ENCODE measurements around the gene ARF1. TPM values are rescaled to one million over a fixed set of nuclear protein-coding genes. Genes with fewer than 3 reads are reported as not detected.

ARF1 gene
- total RNA-seq, 1 donor from 2014 or later, result 339 TPM

DNA sequence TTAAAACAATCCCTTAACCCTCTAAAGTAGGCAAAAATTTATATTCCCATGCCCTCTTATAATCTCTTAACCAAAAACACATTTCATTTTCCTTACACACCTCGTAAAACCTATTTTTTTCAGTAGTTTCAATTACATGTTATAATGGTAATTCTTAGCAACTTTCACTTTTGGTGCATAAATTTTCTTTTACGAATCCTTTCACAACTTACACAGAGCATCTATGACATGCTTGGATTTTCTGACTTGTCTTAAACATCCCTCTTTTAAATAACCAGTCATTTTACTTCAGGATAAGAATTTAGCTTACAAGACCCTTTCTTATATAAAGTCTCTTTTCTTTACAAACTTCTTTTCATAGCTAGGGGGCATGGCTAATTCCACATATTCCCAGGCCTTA lies 35.5 kb downstream of the ARF1 start:
- no peak overlapping the region for H3K4me3 Mint-ChIP-seq (ENCODE audit: unreplicated experiment)
- no peak for DNase-seq (ENCODE audit: low spot score)
- H3K27ac Mint-ChIP-seq (ENCODE audit: unreplicated experiment), result no peak overlapping the region
- peaks cover 12% of the 10 kb centered on the region for H3K4me1 Mint-ChIP-seq (ENCODE audit: low read depth)
- peaks cover 6% of the 10 kb centered on the region for H3K27me3 Mint-ChIP-seq (ENCODE audit: low read depth)
- H3K9me3 Mint-ChIP-seq (ENCODE audit: low read depth), result peaks cover 5% of the 10 kb centered on the region
- no peaks in the 10 kb centered on the region for H3K36me3 Mint-ChIP-seq (ENCODE audit: low read depth)
- TF ChIP-seq, protein P1, sequence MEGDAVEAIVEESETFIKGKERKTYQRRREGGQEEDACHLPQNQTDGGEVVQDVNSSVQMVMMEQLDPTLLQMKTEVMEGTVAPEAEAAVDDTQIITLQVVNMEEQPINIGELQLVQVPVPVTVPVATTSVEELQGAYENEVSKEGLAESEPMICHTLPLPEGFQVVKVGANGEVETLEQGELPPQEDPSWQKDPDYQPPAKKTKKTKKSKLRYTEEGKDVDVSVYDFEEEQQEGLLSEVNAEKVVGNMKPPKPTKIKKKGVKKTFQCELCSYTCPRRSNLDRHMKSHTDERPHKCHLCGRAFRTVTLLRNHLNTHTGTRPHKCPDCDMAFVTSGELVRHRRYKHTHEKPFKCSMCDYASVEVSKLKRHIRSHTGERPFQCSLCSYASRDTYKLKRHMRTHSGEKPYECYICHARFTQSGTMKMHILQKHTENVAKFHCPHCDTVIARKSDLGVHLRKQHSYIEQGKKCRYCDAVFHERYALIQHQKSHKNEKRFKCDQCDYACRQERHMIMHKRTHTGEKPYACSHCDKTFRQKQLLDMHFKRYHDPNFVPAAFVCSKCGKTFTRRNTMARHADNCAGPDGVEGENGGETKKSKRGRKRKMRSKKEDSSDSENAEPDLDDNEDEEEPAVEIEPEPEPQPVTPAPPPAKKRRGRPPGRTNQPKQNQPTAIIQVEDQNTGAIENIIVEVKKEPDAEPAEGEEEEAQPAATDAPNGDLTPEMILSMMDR (IDR thresholded peaks at IDR 0.05), result no peak

DNA sequence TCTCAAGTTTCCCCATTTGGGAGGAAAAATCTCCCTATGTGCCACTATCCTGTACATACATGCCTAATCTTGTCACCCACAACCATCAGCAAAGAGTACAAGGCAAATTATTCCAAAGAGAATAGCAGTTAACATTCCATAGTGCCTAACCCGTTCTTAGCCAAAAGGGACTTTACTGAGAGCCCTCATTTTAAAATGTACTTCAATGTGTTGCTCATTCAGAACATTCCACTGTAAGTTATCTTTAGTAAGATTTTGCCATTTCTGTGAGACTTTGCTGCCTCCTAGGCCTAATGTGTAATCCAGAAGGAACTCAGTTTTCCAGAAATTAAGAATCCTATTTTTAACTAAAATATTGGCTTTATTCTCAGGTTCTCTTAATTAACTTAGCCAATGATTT lies 37.8 kb downstream of the ARF1 start:
- H3K27me3 Mint-ChIP-seq (ENCODE audit: low read depth), result peaks cover 11% of the 10 kb centered on the region
- peaks cover 12% of the 10 kb centered on the region for H3K4me1 Mint-ChIP-seq (ENCODE audit: low read depth)
- no peak overlapping the region for H3K4me3 Mint-ChIP-seq (ENCODE audit: unreplicated experiment)
- no peaks in the 10 kb centered on the region for H3K36me3 Mint-ChIP-seq (ENCODE audit: low read depth)
- TF ChIP-seq, protein P1 (IDR thresholded peaks at IDR 0.05), result peak; percentile 34
- no peak for DNase-seq (ENCODE audit: low spot score)
- peak overlapping the region; percentile 39 for H3K27ac Mint-ChIP-seq (ENCODE audit: unreplicated experiment)
- H3K9me3 Mint-ChIP-seq (ENCODE audit: low read depth), result peaks cover 5% of the 10 kb centered on the region

DNA sequence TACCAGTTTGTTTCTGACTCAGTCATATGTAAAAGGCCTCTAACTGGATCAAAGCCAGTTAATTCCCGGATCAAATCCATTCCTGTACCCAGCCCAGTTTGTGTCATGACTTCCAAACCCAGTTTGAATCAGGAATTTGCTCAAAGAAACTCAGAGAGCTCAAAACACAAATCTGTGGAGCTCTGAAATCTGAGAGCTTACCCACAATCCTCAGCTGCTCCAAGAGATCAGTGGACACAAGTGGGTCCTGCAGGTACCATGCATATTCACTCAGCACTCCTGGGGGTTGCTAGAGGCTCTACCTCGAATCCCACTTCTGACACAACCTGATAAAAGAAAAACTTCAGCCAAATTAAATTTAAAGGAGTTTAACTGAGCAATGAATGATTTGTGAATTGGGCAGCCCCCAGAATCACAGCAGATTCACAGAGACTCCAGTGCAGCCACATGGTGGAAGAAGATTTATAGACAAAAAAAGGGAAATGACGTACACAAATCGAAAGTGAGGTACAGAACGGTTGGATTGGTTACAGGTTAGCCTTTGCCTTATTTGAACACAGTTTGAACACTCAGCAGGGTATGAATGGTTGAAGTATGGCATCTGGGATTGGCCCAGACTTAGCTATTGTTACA lies 38.5 kb downstream of the ARF1 start:
- Mint-ChIP-seq H3K36me3 (ENCODE audit: low read depth) (no peaks in the 10 kb centered on the region), H3K9me3 (ENCODE audit: low read depth) (peaks cover 5% of the 10 kb centered on the region)
- DNase-seq (ENCODE audit: low spot score), result no peak

DNA sequence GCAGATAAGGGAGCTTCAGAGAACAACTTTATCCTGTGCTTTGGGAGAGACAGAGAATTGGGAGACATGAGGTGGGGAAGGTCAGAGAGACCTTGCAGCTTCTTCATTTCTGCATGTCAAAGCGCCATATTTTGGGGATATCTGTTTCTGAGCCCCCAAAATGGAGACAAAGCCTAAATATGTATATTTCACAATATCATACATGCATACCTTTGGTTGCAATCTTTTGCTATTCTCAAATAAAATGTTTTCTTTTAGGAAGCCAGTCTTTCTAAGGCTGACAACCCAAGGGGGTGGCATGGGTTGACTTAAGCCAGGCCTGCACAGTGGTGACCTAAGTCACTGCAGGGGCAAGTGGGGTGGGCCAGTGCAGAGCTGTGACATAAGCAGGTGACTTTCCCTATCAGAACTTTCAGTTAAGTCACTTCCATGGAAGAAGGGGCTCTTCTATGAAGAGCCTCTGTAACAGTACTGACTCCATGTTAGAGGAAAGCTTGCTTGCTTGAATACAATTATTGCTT lies 40.5 kb downstream of the ARF1 start:
- peaks cover 14% of the 10 kb centered on the region for H3K27me3 Mint-ChIP-seq (ENCODE audit: low read depth)
- TF ChIP-seq, protein P1 (IDR thresholded peaks at IDR 0.05), result no peak

More for the DNA sequence above, 38.5 kb downstream of the ARF1 start:
- H3K4me1 Mint-ChIP-seq (ENCODE audit: low read depth), result peaks cover 12% of the 10 kb centered on the region
- no peak overlapping the region for H3K27ac Mint-ChIP-seq (ENCODE audit: unreplicated experiment)
- H3K4me3 Mint-ChIP-seq (ENCODE audit: unreplicated experiment), result no peak overlapping the region
- H3K27me3 Mint-ChIP-seq (ENCODE audit: low read depth), result peaks cover 11% of the 10 kb centered on the region
- TF ChIP-seq, protein P1 (IDR thresholded peaks at IDR 0.05), result no peak

DNA sequence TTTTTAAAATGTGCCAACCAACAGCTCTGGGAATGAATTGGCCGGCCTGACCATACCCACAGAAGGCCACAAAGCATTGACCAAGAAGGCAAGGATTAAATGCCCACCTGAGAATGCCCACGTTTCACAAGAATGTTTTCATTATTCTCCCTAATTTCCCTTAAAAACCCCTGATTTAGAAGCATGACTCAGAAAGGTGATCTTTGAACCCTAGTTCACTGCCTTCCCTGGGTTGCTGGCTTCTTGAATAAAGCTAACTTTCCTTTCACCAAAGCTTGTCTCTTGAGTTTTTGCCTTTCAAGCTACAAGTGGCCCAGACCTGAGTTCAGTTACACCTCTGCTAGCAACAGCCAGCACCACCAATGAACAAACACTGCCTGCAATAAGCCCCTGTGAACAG lies 41.0 kb downstream of the ARF1 start:
- H3K27me3 Mint-ChIP-seq (ENCODE audit: low read depth), result peaks cover 14% of the 10 kb centered on the region
- no peaks in the 10 kb centered on the region for H3K36me3 Mint-ChIP-seq (ENCODE audit: low read depth)
- peaks cover 12% of the 10 kb centered on the region for H3K4me1 Mint-ChIP-seq (ENCODE audit: low read depth)
- no peak for DNase-seq (ENCODE audit: low spot score)
- H3K9me3 Mint-ChIP-seq (ENCODE audit: low read depth), result no peaks in the 10 kb centered on the region
- TF ChIP-seq, protein P1 (IDR thresholded peaks at IDR 0.05), result no peak
- no peak overlapping the region for H3K27ac Mint-ChIP-seq (ENCODE audit: unreplicated experiment)
- no peak overlapping the region for H3K4me3 Mint-ChIP-seq (ENCODE audit: unreplicated experiment)

More for the DNA sequence above, 40.5 kb downstream of the ARF1 start:
- Mint-ChIP-seq H3K9me3 (ENCODE audit: low read depth) (peaks cover 2% of the 10 kb centered on the region), H3K27ac (ENCODE audit: unreplicated experiment) (no peak overlapping the region), H3K4me1 (ENCODE audit: low read depth) (peaks cover 12% of the 10 kb centered on the region), H3K4me3 (ENCODE audit: unreplicated experiment) (no peak overlapping the region), H3K36me3 (ENCODE audit: low read depth) (no peaks in the 10 kb centered on the region)
- no peak for DNase-seq (ENCODE audit: low spot score)

All from chondrocyte (in vitro differentiated cells).